OCI-LY3 (cell line): ENCODE data around the gene VMP1.
"Not testable (repeated sequence)": the region's sequence is repeated elsewhere in the genome, so short reads cannot be mapped to it uniquely, and the experiment has no call there.

Experiments
- H2AFZ ChIP-seq: fragments of 200-600, 300-600 bp; shearing (Covaris generic); 2 replicates; pipeline ENCODE4 v1.6.0; 2014; ENCODE audit warnings: antibody characterized with exemption, low read depth, low read length
- H3K27ac ChIP-seq: fragments of 200-600, 300-600 bp; sonication (generic); 2 replicates; pipeline ENCODE4 v1.5.1; 2014; ENCODE audit warnings: mild to moderate bottlenecking, low read length, moderate library complexity, mixed read lengths
- H3K27me3 ChIP-seq: fragments of 200-600, 300-600 bp; sonication (generic); 2 replicates; pipeline ENCODE4 v1.6.1; 2014; ENCODE audit warnings: low read depth, low read length, mixed read lengths
- H3K36me3 ChIP-seq: fragments of 200-600, 300-600 bp; sonication (generic); replicated peaks from 2 replicates; pipeline ENCODE3; 2014; ENCODE audit warnings: low read depth, low read length, mixed read lengths
- H3K4me1 ChIP-seq: fragments of 300-600, 200-600 bp; sonication (generic); 2 replicates; pipeline ENCODE4 v1.6.1; 2014; ENCODE audit warnings: low read length, mixed read lengths
- H3K4me2 ChIP-seq: fragments of 200-600, 300-600 bp; sonication (generic); 2 replicates; pipeline ENCODE4 v1.6.1; 2014; ENCODE audit warnings: low read length, mixed read lengths
- H3K4me3 ChIP-seq: fragments of 300-600, 200-600 bp; sonication (generic); 2 replicates; pipeline ENCODE4 v1.5.1; 2014; ENCODE audit warnings: antibody characterized with exemption, mild to moderate bottlenecking, low read length, moderate library complexity
- H3K79me2 ChIP-seq: fragments of 300-600, 200-600 bp; shearing (Covaris generic); 2 replicates; pipeline ENCODE4 v1.6.1; 2014; ENCODE audit warnings: mild to moderate bottlenecking, low read length, mixed read lengths
- H3K9ac ChIP-seq: fragments of 300-600, 200-600 bp; shearing (Covaris generic); 2 replicates; pipeline ENCODE4 v1.6.0; 2014; ENCODE audit warnings: mild to moderate bottlenecking, low read length, moderate library complexity
- H3K9me3 ChIP-seq: fragments of 200-600, 300-600 bp; shearing (Covaris generic); 2 replicates; pipeline ENCODE4 v1.6.1; 2014; ENCODE audit warnings: low read length, mixed read lengths; ENCODE audit not compliant: insufficient read depth
- H4K20me1 ChIP-seq: fragments of 200-600, 300-600 bp; sonication (generic); 2 replicates; pipeline ENCODE4 v1.6.1; 2016; ENCODE audit warnings: low read length, mixed read lengths; ENCODE audit not compliant: insufficient read depth
- EZH2phosphoT487 ChIP-seq: fragments of 200-600 bp; shearing (Covaris generic); IDR thresholded peaks from 2 replicates; pipeline ENCODE4 v1.6.1; 2018; ENCODE audit warnings: antibody characterized with exemption, mixed run types, low read depth
- TF ChIP-seq, protein P1 (sequence below): fragments of 200-600, 300-600 bp; sonication (generic); IDR thresholded peaks from 2 replicates; pipeline ENCODE4 v1.5.1; 2014; ENCODE audit warnings: antibody characterized with exemption, low read length, low read depth

VMP1 gene

DNA sequence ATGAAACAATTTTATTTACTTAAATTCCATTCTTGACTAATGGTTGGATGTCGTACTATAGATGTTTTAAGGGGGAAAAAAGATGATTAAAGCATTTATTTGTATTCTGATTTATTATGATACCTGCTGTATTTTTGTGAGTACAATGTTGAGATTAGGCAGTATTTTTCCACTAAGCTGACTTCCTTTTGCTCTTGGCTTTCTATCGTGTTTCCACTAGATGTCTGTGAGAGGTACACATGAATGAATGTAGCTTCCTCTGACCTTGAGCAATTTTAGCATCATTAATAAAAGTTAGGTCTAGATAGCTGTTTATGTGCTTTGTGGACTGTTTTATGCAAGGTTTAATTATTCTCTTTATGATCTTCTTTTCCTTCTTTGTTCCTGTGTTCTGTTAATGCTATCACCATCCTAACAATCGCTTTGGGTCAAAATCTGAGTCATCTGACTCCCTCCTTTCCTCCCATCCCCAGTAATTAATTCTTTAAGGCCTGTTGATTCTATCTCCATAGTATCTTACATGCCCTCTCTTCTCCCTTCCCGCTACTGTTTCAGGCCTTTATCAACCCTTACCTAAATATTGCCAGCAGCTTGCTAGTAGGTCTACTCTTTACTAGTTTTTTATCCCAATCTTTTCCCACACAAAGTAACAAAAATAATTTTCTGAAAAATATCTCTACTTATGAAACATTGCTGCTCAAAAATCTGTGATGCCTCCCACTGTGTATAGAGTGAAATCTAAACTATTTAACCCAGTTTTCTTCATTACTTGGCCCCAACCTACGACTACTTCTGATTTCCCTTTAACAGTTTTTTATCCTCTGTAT lies 76.0 kb downstream of the VMP1 start:
- H3K4me3 ChIP-seq = peak overlapping the region; percentile 46
- peak overlapping the region; percentile 80 for H3K9ac ChIP-seq
- no peak overlapping the region for H2AFZ ChIP-seq
- H3K4me1 ChIP-seq = peaks cover 56% of the 10 kb centered on the region
- H3K27ac ChIP-seq = peak overlapping the region; percentile 97
- H3K36me3 ChIP-seq = no peaks in the 10 kb centered on the region
- no peaks in the 10 kb centered on the region for H3K9me3 ChIP-seq
- H3K4me2 ChIP-seq = peak overlapping the region; percentile 83
- TF ChIP-seq, protein P1, sequence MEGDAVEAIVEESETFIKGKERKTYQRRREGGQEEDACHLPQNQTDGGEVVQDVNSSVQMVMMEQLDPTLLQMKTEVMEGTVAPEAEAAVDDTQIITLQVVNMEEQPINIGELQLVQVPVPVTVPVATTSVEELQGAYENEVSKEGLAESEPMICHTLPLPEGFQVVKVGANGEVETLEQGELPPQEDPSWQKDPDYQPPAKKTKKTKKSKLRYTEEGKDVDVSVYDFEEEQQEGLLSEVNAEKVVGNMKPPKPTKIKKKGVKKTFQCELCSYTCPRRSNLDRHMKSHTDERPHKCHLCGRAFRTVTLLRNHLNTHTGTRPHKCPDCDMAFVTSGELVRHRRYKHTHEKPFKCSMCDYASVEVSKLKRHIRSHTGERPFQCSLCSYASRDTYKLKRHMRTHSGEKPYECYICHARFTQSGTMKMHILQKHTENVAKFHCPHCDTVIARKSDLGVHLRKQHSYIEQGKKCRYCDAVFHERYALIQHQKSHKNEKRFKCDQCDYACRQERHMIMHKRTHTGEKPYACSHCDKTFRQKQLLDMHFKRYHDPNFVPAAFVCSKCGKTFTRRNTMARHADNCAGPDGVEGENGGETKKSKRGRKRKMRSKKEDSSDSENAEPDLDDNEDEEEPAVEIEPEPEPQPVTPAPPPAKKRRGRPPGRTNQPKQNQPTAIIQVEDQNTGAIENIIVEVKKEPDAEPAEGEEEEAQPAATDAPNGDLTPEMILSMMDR = no peak
- TF ChIP-seq EZH2phosphoT487 = no peak
- peaks cover 31% of the 10 kb centered on the region for H3K79me2 ChIP-seq
- H4K20me1 ChIP-seq = no peaks in the 10 kb centered on the region
- no peaks in the 10 kb centered on the region for H3K27me3 ChIP-seq

GRCh38 chr17:59785091-59785799 lies 77.8 kb downstream of the VMP1 start:
- H2AFZ ChIP-seq = no peak overlapping the region
- peak overlapping the region; percentile 83 for H3K4me2 ChIP-seq
- no peaks in the 10 kb centered on the region for H3K36me3 ChIP-seq
- H4K20me1 ChIP-seq = no peaks in the 10 kb centered on the region
- H3K27me3 ChIP-seq = no peaks in the 10 kb centered on the region
- H3K9me3 ChIP-seq = no peaks in the 10 kb centered on the region
- H3K9ac ChIP-seq = peak overlapping the region; percentile 80
- H3K79me2 ChIP-seq = peaks cover 36% of the 10 kb centered on the region
- no peak for TF ChIP-seq EZH2phosphoT487
- TF ChIP-seq, protein P1 = no peak
- peaks cover 74% of the 10 kb centered on the region for H3K4me1 ChIP-seq
- H3K4me3 ChIP-seq = peak overlapping the region; percentile 61
- H3K27ac ChIP-seq = peak overlapping the region; percentile 97

DNA sequence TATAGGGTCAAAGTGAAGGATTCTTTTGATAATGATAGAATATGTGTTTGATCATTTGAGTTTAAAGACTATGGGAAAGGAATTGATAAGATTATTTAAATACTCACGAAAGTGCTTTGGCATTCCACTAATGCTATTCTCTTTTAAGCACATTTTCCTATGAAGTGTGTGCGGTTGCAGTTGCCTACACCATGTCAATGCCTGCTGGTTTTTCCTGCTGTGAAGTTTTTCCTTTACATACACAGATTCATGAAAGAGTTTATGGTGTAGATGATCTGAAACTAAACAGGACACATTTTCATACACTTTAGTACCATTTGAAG lies 78.7 kb downstream of the VMP1 start:
- peak overlapping the region; percentile 97 for H3K27ac ChIP-seq
- H2AFZ ChIP-seq = no peak overlapping the region
- peaks cover 36% of the 10 kb centered on the region for H3K79me2 ChIP-seq
- peak overlapping the region; percentile 83 for H3K4me2 ChIP-seq
- peak overlapping the region; percentile 61 for H3K4me3 ChIP-seq
- no peaks in the 10 kb centered on the region for H3K36me3 ChIP-seq
- no peaks in the 10 kb centered on the region for H3K27me3 ChIP-seq
- peak overlapping the region; percentile 80 for H3K9ac ChIP-seq
- H4K20me1 ChIP-seq = no peaks in the 10 kb centered on the region
- H3K9me3 ChIP-seq = no peaks in the 10 kb centered on the region
- peaks cover 83% of the 10 kb centered on the region for H3K4me1 ChIP-seq
- TF ChIP-seq EZH2phosphoT487 = no peak
- TF ChIP-seq, protein P1 = peak; percentile 29; the same call in 1 of the 2 replicates

DNA sequence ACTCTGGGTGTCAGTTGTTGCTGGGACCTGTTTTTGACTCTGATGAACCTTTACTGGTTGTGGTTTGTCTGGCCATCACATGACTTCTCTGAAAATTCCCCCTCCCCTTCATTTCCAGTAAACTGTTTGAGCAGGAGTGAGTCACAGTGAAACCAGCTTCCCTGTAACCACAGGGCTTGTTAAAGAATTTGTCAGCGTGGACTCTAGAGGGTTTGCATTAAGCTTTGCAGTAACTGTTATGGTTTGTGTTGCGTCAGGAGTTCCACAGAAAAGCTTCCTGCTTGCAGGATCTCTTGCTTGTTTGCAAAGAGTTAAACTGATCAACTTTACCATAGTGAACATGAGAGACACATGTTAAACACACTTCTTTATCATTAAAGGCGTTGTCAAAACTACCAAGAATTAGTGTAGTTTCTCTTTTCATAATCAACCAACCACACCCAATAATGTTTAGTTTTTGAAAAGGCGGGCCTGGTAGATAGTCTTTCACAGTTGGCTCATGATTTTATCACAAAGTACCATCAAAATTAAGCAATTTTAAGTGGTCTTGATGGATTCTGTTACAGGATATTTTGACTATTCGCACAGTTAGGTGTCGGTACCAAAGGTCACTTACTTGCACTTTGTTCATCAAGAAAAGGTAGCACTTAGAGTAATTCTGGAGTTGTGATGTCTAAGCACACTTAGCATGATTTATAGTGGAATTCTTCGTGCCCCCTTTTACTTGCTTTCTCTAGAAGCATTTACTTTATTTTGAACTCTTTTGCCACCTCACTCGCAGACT lies 79.3 kb downstream of the VMP1 start:
- H3K36me3 ChIP-seq = no peaks in the 10 kb centered on the region
- peak overlapping the region; percentile 91 for H3K9ac ChIP-seq
- H3K9me3 ChIP-seq = no peaks in the 10 kb centered on the region
- peak overlapping the region; percentile 61 for H3K4me3 ChIP-seq
- H4K20me1 ChIP-seq = no peaks in the 10 kb centered on the region
- peaks cover 36% of the 10 kb centered on the region for H3K79me2 ChIP-seq
- H3K27ac ChIP-seq = peak overlapping the region; percentile 97
- H3K4me2 ChIP-seq = peak overlapping the region; percentile 83
- no peaks in the 10 kb centered on the region for H3K27me3 ChIP-seq
- TF ChIP-seq EZH2phosphoT487 = no peak
- TF ChIP-seq, protein P1 = no peak; the same call in 1 of the 2 replicates
- no peak overlapping the region for H2AFZ ChIP-seq
- peaks cover 83% of the 10 kb centered on the region for H3K4me1 ChIP-seq

DNA sequence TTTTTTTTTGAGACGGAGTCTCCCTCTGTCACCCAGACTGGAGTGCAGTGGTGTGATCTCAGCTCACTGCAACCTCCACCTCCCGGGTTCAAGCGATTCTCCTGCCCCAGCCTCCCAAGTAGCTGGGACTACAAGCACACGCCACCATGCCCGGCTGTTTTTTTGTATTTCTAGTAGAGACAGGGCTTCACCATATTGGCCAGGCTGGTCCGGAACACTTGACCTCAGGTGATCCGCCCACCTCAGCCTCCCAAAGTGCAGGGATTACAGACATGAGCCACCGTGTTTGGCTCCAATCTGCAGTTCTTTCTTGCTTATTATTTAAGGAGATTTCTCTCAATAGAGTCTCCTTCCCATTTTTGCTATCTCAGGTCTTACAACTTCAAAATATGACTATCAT lies 82.4 kb downstream of the VMP1 start:
- Histone ChIP-seq H3K79me2 (peaks cover 16% of the 10 kb centered on the region), H3K9ac (peak overlapping the region; percentile 91; the same call in 1 of the 2 replicates), H3K27ac (peak overlapping the region; percentile 97), H3K4me2 (peak overlapping the region; percentile 72), H3K4me1 (peaks cover 58% of the 10 kb centered on the region)
- not testable (repeated sequence) for H3K36me3 ChIP-seq, H3K4me3 ChIP-seq, H2AFZ ChIP-seq, H4K20me1 ChIP-seq, H3K9me3 ChIP-seq, H3K27me3 ChIP-seq
